H1 (cell line): Measurements from ENCODE around the gene OVCA2. TPM values are rescaled to one million over a fixed set of nuclear protein-coding genes. Genes with fewer than 3 reads are reported as not detected.

Experiments
- CTCF ChIA-PET: fragments of 300-600 bp; sonication (Branson Sonifier 250); formaldehyde crosslinking; loops from one replicate; lab custom pipeline; 2021; ENCODE audit not compliant: partially characterized antibody; lab: Charles Lee
- POLR2A ChIA-PET: fragments of 300-600 bp; sonication (Branson Sonifier 250); formaldehyde crosslinking; loops from one replicate; lab custom pipeline; 2021; ENCODE audit warnings: inconsistent platforms; ENCODE audit not compliant: partially characterized antibody; lab: Charles Lee
- DNase-seq, 2 experiments: peaks; one replicate each; pipeline versions ENCODE4 v3.0.0 to v3.0.0-alpha.2; 2010 to 2022; ENCODE audit warnings: low spot score in 2 of 2, low read depth in 1 of 2, mixed read lengths in 1 of 2
- FAIRE-seq: peaks from 2 replicates; lab custom pipeline; 2011; peaks lifted over from hg19 to GRCh38; lab: Jason Lieb, UNC
- H2AFZ ChIP-seq: 2 replicates; pipeline ENCODE4 v1.8.1; 2012; ENCODE audit warnings: low read length, inconsistent platforms
- H2AK5ac ChIP-seq: 2 replicates; pipeline ENCODE4 v1.6.1; 2013; ENCODE audit warnings: low read depth, low read length
- H2BK120ac ChIP-seq: replicated peaks from 2 replicates; pipeline ENCODE3; 2013; ENCODE audit warnings: low read depth, low read length, inconsistent platforms
- H2BK12ac ChIP-seq: 2 replicates; pipeline ENCODE4 v1.6.1; 2013; ENCODE audit warnings: low read depth, low read length
- H2BK15ac ChIP-seq: 2 replicates; pipeline ENCODE4 v1.6.1; 2013; ENCODE audit warnings: low read length
- H2BK20ac ChIP-seq: 2 replicates; pipeline ENCODE4 v1.6.1; 2013; ENCODE audit warnings: low read length
- H2BK5ac ChIP-seq: 2 replicates; pipeline ENCODE4 v1.6.1; 2013; ENCODE audit warnings: low read depth, low read length
- H3K14ac ChIP-seq: 2 replicates; pipeline ENCODE4 v1.6.1; 2013; ENCODE audit warnings: inconsistent platforms; ENCODE audit not compliant: insufficient read length
- H3K18ac ChIP-seq: 2 replicates; pipeline ENCODE4 v1.6.1; 2013; ENCODE audit warnings: low read length; ENCODE audit errors: extremely low read depth
- H3K23ac ChIP-seq: 2 replicates; pipeline ENCODE4 v1.6.1; 2013; ENCODE audit warnings: inconsistent platforms; ENCODE audit not compliant: insufficient read length
- H3K23me2 ChIP-seq: 2 replicates; pipeline ENCODE4 v1.6.1; 2013; ENCODE audit warnings: low read depth, low read length
- H3K27ac ChIP-seq: 2 replicates; pipeline ENCODE4 v1.6.1; 2011; ENCODE audit warnings: low read depth, low read length, inconsistent platforms
- H3K27me3 ChIP-seq, 4 experiments: replicated peaks in 1 of 4; 1 replicate in 1 of 4; 2 replicates in 3 of 4; pipeline versions ENCODE4 v1.6.1 to v1.8.1; 2011 to 2013; ENCODE audit warnings: low read length in 3 of 4, mild to moderate bottlenecking in 3 of 4, inconsistent platforms in 2 of 4, mixed read lengths in 2 of 4, moderate library complexity in 1 of 4; ENCODE audit not compliant: control insufficient read depth in 3 of 4, insufficient read depth in 3 of 4; ENCODE audit errors: extremely low read depth in 1 of 4
- H3K36me3 ChIP-seq, 4 experiments: 2 replicates each; pipeline versions ENCODE4 v1.6.1 to v1.8.1; 2011 to 2013; ENCODE audit warnings: mild to moderate bottlenecking in 4 of 4, low read length in 3 of 4, moderate library complexity in 2 of 4, control low read depth in 1 of 4, inconsistent platforms in 1 of 4; ENCODE audit not compliant: insufficient read depth in 4 of 4, control insufficient read depth in 2 of 4
- H3K4ac ChIP-seq: replicated peaks from 2 replicates; pipeline ENCODE3; 2013; ENCODE audit warnings: low read length, low read depth, mixed read lengths, inconsistent platforms; ENCODE audit not compliant: insufficient read length
- H3K4me1 ChIP-seq, 4 experiments: replicated peaks in 1 of 4; 1 replicate in 1 of 4; 2 replicates in 3 of 4; pipeline versions ENCODE4 v1.6.1 to v1.8.1; 2011 to 2013; ENCODE audit warnings: low read length in 3 of 4, inconsistent platforms in 2 of 4, mixed read lengths in 1 of 4; ENCODE audit not compliant: insufficient read depth in 4 of 4, control insufficient read depth in 3 of 4
- H3K4me2 ChIP-seq, 2 experiments: 2 replicates each; pipeline versions ENCODE4 v1.6.1 to v1.8.1; 2011 to 2013; ENCODE audit warnings: low read depth in 2 of 2, low read length in 2 of 2, control low read depth in 1 of 2, inconsistent platforms in 1 of 2, mild to moderate bottlenecking in 1 of 2; ENCODE audit not compliant: insufficient read depth in 1 of 2
- H3K4me3 ChIP-seq, 4 experiments: fragments of 200-600, 300-600 bp in 1 of 4; sonication (generic), shearing (Covaris generic), sonication (Bioruptor Twin) in 1 of 4; 2 replicates each; pipeline versions ENCODE4 v1.5.1 to v1.8.1; 2011 to 2016; ENCODE audit warnings: low read length in 4 of 4, low read depth in 3 of 4, control low read depth in 2 of 4, inconsistent platforms in 2 of 4, mild to moderate bottlenecking in 2 of 4, mixed read lengths in 1 of 4, moderate library complexity in 1 of 4; ENCODE audit not compliant: insufficient read depth in 2 of 4; ENCODE audit errors: extremely low read depth in 1 of 4
- H3K56ac ChIP-seq: replicated peaks from 2 replicates; pipeline ENCODE3; 2013; ENCODE audit warnings: low read depth, mild to moderate bottlenecking, mixed read lengths, low read length, inconsistent platforms; ENCODE audit not compliant: insufficient read length
- H3K79me1 ChIP-seq: 2 replicates; pipeline ENCODE4 v1.6.1; 2013; ENCODE audit warnings: low read depth, low read length, control low read depth
- H3K79me2 ChIP-seq, 2 experiments: 2 replicates each; pipeline versions ENCODE4 v1.6.1 to v1.8.1; 2012 to 2013; ENCODE audit warnings: low read length in 2 of 2, mild to moderate bottlenecking in 2 of 2, inconsistent platforms in 1 of 2; ENCODE audit not compliant: insufficient read depth in 2 of 2, control insufficient read depth in 1 of 2
- H3K9ac ChIP-seq, 4 experiments: replicated peaks in 1 of 4; 1 replicate in 1 of 4; 2 replicates in 3 of 4; pipeline versions ENCODE4 v1.6.1 to v1.8.1; 2011 to 2013; ENCODE audit warnings: low read depth in 3 of 4, low read length in 3 of 4, control low read depth in 2 of 4, mild to moderate bottlenecking in 2 of 4, moderate library complexity in 2 of 4, inconsistent platforms in 1 of 4; ENCODE audit errors: extremely low read depth in 1 of 4
- H3K9me3 ChIP-seq, 2 experiments: 2 replicates each; pipeline versions ENCODE4 v1.6.1 to v1.8.1; 2012 to 2013; ENCODE audit warnings: mild to moderate bottlenecking in 2 of 2, moderate library complexity in 2 of 2, control low read depth in 1 of 2, inconsistent platforms in 1 of 2, low read depth in 1 of 2, low read length in 1 of 2, mixed read lengths in 1 of 2; ENCODE audit not compliant: insufficient read depth in 2 of 2
- H4K20me1 ChIP-seq, 2 experiments: replicated peaks in 1 of 2; 2 replicates each; pipeline versions ENCODE3 to v1.8.1; 2011 to 2013; ENCODE audit warnings: inconsistent platforms in 2 of 2, low read length in 2 of 2, mild to moderate bottlenecking in 1 of 2; ENCODE audit not compliant: insufficient read depth in 2 of 2, control insufficient read depth in 1 of 2
- H4K5ac ChIP-seq: 2 replicates; pipeline ENCODE4 v1.6.1; 2013; ENCODE audit warnings: low read length, low read depth, mixed read lengths, inconsistent platforms; ENCODE audit not compliant: insufficient read length
- H4K8ac ChIP-seq: 2 replicates; pipeline ENCODE4 v1.8.0; 2013; ENCODE audit warnings: mild to moderate bottlenecking, moderate library complexity, low read length, inconsistent platforms; ENCODE audit not compliant: insufficient read depth; ENCODE audit errors: extremely low read depth
- H4K91ac ChIP-seq: replicated peaks from 2 replicates; pipeline ENCODE3; 2013; ENCODE audit warnings: low read length, mixed read lengths, inconsistent platforms; ENCODE audit not compliant: insufficient read length
- ASH2L ChIP-seq: fragments of 200-600, 300-600 bp; sonication (generic); IDR thresholded peaks from one replicate; pipeline ENCODE4 v1.7.1; 2017; ENCODE audit warnings: low read length
- CEBPB ChIP-seq: IDR thresholded peaks from 2 replicates; pipeline ENCODE4 v1.6.1; 2012; ENCODE audit warnings: low read depth, low read length
- CREB1 ChIP-seq: IDR thresholded peaks from 2 replicates; pipeline ENCODE4 v1.6.1; 2012; ENCODE audit warnings: inconsistent platforms
- HDAC6 ChIP-seq: IDR thresholded peaks from one replicate; pipeline ENCODE4 v1.7.1; 2012; ENCODE audit warnings: low read depth, mild to moderate bottlenecking, inconsistent platforms, low read length, moderate library complexity
- JUN ChIP-seq: IDR thresholded peaks from 2 replicates; pipeline ENCODE4 v1.6.1; 2011; ENCODE audit warnings: low read depth, mild to moderate bottlenecking, improper control_type of control experiment, low read length
- JUND ChIP-seq: IDR thresholded peaks from 2 replicates; pipeline ENCODE4 v1.6.1; 2011; ENCODE audit warnings: mild to moderate bottlenecking, improper control_type of control experiment, low read length
- KDM1A ChIP-seq: fragments of 200-600, 300-600 bp; sonication (generic); IDR thresholded peaks from 2 replicates; pipeline ENCODE4 v1.7.1; 2016; ENCODE audit warnings: mild to moderate bottlenecking, low read length, borderline replicate concordance
- KDM4A ChIP-seq: IDR thresholded peaks from one replicate; pipeline ENCODE4 v1.7.1; 2012; ENCODE audit warnings: low read depth, mild to moderate bottlenecking, moderate library complexity, low read length, inconsistent platforms; ENCODE audit not compliant: severe bottlenecking
- POLR2A ChIP-seq, 2 experiments: IDR thresholded peaks; 1 replicate in 1 of 2; 2 replicates in 1 of 2; pipeline ENCODE4 v1.6.1; 2011; ENCODE audit warnings: low read depth in 2 of 2, low read length in 2 of 2, mild to moderate bottlenecking in 2 of 2; ENCODE audit errors: control extremely low read depth in 1 of 2
- RBBP5 ChIP-seq: IDR thresholded peaks from 2 replicates; pipeline ENCODE4 v1.7.1; 2012; ENCODE audit warnings: low read depth, mild to moderate bottlenecking, inconsistent platforms, low read length, moderate library complexity, borderline replicate concordance
- SIN3A ChIP-seq, 2 experiments: IDR thresholded peaks in 1 of 2; conservative IDR thresholded peaks in 1 of 2; 2 replicates each; pipeline ENCODE4 v1.6.1; 2011 to 2012; ENCODE audit warnings: low read length in 2 of 2, improper control_type of control experiment in 1 of 2, low read depth in 1 of 2, mild to moderate bottlenecking in 1 of 2
- TCF12 ChIP-seq: IDR thresholded peaks from 2 replicates; pipeline ENCODE4 v1.6.1; 2011; ENCODE audit warnings: low read depth, mild to moderate bottlenecking, low read length
- WGBS, 2 experiments: shearing (Covaris generic) in 1 of 2; methylation state at CpG; one replicate each; pipeline versions ENCODE4 v1.1.6 to v1.1.7; 2013 to 2015; ENCODE audit warnings: low lambda C conversion rate in 2 of 2, mixed read lengths in 2 of 2, inconsistent platforms in 1 of 2, low coverage in 1 of 2, missing lambda C conversion rate in 1 of 2; ENCODE audit not compliant: insufficient replicate concordance in 2 of 2, insufficient coverage in 1 of 2, insufficient read length in 1 of 2; ENCODE audit errors: extremely low coverage in 1 of 2, missing lambda C conversion rate in 1 of 2; 5-methylcytosine and 5-hydroxymethylcytosine counted together
- polyA plus RNA-seq, 7 experiments: library from polyadenylated mRNA; depleted of rRNA in 3 of 7; stranded (reverse) in 5 of 7; unstranded in 2 of 7; fragments of >200 nt in 5 of 7; fragments of 200-250 nt in 2 of 7; gene quantifications; 1 replicate in 5 of 7; 2 replicates in 1 of 7; 4 replicates in 1 of 7; pipeline versions ENCODE4 v1.2.1 to v1.2.3, GENCODE V29; 2011 to 2013; ENCODE audit warnings: missing spikeins in 2 of 7, mixed read lengths in 2 of 7
- total RNA-seq: library from RNA; stranded (reverse); fragmentation: NEBNext Ultra II Directional; extraction: Animal tissue kit (Norgen Biotek cat#: 25700); gene quantifications from 2 replicates; pipeline ENCODE4 v1.2.1, GENCODE V29; 2021

The OVCA2 gene
- total and polyA plus RNA-seq, 2 of the 8 experiments (the other 6 are each of a cell fraction or from before 2014, with no cell fraction given) = 15.3 to 37.0 TPM

DNA sequence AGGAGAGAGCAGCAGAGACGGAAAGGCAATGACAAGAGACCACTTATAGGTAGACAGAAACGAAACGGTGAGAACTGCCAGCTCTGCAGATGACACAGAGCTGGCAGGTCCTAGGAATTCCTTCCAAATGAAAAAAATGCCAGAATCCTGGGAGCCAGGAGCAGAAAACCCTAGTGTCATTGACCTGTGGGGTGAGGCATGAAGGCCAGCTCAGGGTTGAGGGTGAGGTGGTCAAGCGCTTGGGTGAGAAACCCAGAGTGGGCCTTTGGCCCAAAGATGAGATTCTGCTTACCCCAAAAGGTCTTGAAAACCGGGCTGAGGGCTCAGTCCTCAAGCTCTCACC, 22.3 kb downstream of the OVCA2 start:
- Histone ChIP-seq H2BK120ac (no peak overlapping the region), H2AFZ (no peak overlapping the region), H3K4me2 (no peak overlapping the region), H3K27ac (no peak overlapping the region), H3K79me2 (no peaks in the 10 kb centered on the region), H3K9ac (no peak overlapping the region), H3K14ac (no peak overlapping the region), H3K27me3 (peaks cover 0 to 21% (median 15%) of the 10 kb centered on the region in 4 experiments; a peak in 5 of 7 replicates), H4K20me1 (peaks cover 6 to 8% of the 10 kb centered on the region in 2 experiments), H3K4ac (no peak overlapping the region), H3K18ac (no peak overlapping the region), H4K91ac (no peak overlapping the region), H4K8ac (no peak overlapping the region), H4K5ac (no peak overlapping the region), H2BK20ac (no peak overlapping the region), H3K23ac (no peak overlapping the region), H3K36me3 (peaks cover 0 to 4% (median 0%) of the 10 kb centered on the region in 4 experiments; a peak in 1 of 8 replicates), H3K23me2 (no peaks in the 10 kb centered on the region), H2BK5ac (no peak overlapping the region), H2BK15ac (no peak overlapping the region), H3K79me1 (no peaks in the 10 kb centered on the region), H3K56ac (no peak overlapping the region), H2BK12ac (0 out of 2 replicates have a peak overlapping the region, but pooled peaks have one; percentile 39), H2AK5ac (no peak overlapping the region), H3K9me3 (no peaks in the 10 kb centered on the region), H3K4me1 (peaks cover 0 to 13% (median 9%) of the 10 kb centered on the region in 4 experiments; a peak in 6 of 7 replicates), H3K4me3 (no peak overlapping the region)
- no peak for FAIRE-seq
- WGBS, 2 experiments = 73% methylated on average over 5 of the region's 5 CpGs; no CpG with 5 or more reads in 1 of the 2 experiments
- TF ChIP-seq RBBP5 = no peak
- no peak for TF ChIP-seq SIN3A (conservative IDR thresholded peaks at IDR 0.05 in 1 of 2, IDR thresholded peaks at IDR 0.05 in 1 of 2; ENCODE audit: low read depth in 1 of 2, low read length in 2 of 2)
- TF ChIP-seq JUN = no peak
- no peak for TF ChIP-seq ASH2L
- TF ChIP-seq KDM4A = no peak
- TF ChIP-seq CEBPB = no peak
- no peak for TF ChIP-seq KDM1A
- TF ChIP-seq POLR2A (IDR thresholded peaks at IDR 0.05; ENCODE audit: control extremely low read depth in 1 of 2, low read depth in 2 of 2, low read length in 2 of 2) = no peak
- no peak for TF ChIP-seq HDAC6
- TF ChIP-seq TCF12 = no peak
- no peak for TF ChIP-seq CREB1
- TF ChIP-seq JUND = no peak
- ChIA-PET CTCF (interaction anchor here (0.7 to 7.6 kb wide), 20 partner anchors 10 to 219 kb away, joined by 3 to 58 read pairs (median 5); partner anchors contain the start of gene HIC1), POLR2A (interaction anchor here (1.0 kb wide), 1 partner anchor 108 kb away, joined by 3 read pairs; no protein-coding TSS in a partner anchor)
- DNase-seq = no peak
